Pons (tissue), 1 donor: ENCODE results near the gene KRT73.

Experiments
- DNase-seq: peaks from one replicate; pipeline ENCODE4 v3.0.0-alpha.2; 2016; ENCODE audit warnings: low spot score

Gene KRT73

DNA sequence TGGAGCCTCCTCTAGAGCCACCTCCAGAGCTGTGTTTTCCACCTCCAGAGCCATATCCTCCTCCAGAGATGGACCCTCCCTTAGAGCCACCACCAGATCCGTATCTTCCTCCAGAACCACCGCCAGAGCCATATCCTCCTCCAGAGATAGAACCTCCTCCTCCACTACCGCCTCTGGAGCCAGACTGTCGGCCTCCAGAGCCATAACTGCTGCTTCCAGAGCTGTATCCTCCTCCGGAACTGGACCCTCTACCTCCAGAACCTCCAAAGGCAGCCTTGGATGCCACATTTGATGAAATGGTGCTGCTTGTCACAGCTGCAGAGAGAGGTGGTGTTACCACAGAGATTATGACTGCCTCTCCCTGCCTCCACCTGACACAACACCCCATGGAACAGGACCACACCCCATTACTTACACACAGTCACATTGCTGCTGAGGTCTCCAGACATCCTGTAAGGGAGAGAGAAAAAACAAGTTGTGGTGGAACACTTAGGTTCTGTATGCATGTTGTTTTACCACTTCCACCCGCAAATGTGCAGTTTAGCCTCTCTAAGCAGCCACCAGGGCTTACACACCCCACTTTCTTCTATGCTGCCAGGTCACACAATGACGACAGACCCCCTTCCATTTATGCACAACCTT is 26.9 kb upstream of the KRT73 start:
- DNase-seq = no peak

- DNase-seq = no peak
These were observed 25.7 kb upstream of the KRT73 start for GRCh38 chr12:52644078-52644415.

DNA sequence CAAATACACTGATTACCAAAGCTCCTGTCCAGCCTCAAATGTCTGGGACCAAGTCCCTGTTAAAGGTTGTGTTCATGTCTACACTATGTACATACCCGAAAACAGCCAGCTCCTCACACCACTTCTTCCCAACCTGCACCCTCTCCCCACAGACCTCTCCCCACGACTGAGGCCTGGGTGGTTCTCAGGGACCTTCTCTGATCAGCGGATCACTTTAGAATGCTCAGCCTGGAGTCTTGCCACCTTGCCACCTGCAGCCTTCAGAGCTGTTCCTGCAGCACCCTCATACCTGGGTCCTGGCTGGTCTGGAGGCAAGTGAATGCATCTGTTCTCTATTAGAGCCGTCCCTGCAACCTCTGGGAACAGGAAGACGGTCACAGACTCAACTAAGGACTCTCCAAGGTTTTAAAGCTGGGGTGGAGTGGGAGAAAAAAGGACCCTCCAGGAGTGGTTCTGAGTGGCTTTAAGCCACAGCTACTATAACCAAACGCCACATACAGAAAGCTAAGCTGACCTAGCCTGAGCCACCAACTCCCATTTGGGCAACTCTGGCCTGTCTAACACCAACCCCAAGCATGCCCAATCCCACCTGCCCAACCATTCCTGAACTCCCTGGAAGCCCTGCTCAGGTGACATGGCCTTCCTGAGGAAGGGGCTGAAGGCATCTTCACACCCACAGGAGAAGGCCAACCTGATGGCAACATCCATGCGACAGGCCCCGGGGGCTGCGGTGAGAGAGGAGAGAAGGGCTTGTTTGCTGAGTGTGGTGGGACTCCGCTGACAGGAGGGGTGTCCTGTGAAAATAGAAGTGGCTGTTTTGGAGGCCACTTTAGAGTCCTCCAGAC is 25.1 kb upstream of the KRT73 start:
- no peak for DNase-seq

GRCh38 chr12:52641468-52641867 is 23.1 kb upstream of the KRT73 start:
- DNase-seq = no peak

DNA sequence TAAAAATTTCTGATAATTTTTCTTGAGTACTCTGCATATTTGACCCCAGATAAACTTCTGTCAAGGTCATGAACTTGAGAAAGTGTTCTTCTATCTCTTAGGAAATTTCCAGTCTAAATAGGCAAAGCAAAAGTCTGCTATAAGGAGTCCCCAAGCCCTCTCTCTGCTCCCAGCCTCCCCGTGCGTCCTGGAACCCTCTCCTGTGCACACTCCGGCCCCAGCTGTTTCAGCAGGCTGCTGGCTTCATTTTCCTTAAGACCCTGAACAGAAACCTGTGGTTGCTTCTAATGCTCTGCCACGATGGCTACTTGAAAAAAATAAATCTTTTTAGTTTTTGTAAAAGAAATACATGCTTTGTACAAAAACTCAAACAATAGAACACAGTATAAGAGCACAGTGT is 18.9 kb upstream of the KRT73 start:
- no peak for DNase-seq

GRCh38 chr12:52636592-52637258 is 18.4 kb upstream of the KRT73 start:
- DNase-seq = no peak

DNA sequence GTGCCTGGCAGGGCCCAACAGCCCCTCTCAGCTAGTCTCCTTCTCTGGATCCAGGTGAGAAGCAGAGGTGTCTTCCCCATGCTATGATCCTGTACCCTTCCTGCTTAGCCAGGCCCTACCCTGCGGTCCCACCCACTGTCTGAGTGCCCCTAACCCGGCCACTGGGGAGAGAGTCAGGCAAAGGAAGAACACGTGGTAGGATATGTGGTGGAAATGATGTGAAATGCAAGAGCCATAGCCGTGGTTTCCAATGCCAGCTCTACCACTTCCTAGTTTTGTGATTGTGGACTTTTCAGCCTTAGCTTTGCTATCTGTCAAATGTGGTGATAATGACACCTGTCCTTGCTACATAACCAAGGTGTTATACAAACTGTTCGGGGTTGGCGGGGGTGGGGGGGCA is 17.8 kb upstream of the KRT73 start:
- DNase-seq = no peak

DNA sequence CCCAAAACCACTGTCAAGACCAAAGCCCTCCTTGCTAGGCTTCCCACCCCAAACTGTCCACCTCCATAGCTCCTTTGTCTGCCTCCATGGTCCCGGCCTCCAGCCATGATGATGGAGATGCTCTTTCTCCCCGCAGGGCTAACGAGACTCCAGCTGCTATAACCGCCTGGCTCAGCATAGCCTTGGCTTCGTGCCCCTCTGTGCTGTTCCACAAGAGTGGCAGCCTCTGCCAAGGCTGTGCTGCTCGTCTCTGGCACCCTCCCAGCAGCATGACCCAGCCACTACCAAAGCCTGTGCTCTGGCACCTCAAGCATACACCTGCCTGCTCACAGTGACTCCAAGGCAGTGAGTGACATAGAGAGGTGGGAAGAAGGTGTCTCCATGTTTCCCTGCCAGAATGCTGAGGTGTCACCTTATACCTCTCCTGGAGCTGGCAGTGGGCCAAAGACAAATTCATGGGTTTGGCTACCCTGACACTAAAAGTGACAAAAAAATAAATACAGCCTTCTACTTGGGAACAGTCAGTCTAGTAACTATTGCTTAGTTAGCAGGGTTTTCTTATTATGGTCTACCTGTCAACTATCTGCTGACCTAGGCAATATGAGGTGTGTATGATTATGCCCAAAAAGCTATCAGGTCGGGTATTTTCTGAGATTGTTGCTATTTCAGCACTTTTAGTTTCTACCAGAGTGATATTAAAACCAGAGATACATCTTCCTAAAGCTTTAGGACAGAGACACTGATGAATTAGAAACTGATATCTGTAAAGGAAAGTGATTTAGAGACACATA is 16.1 kb upstream of the KRT73 start:
- peak; percentile 88 for DNase-seq

DNA sequence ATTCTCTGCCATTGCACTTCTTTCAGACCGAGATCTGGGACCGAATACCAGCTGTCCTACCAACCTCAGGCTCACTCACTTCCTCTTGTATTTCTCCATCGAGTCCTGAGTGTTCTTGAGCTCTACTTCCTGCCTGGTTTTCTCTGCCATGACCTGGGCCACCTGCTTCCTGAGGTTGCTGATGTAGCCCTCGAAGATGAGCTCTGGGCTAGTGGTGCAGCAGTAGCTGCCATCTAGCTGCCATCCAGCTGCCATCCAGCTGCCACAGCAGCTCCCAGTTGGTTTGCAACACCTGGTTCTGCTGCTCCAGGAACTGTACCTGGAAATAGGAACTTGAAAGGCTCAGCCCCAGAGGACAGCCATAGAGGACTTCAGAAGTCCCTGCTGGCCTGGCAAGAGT is 15.0 kb upstream of the KRT73 start:
- DNase-seq = no peak

DNA sequence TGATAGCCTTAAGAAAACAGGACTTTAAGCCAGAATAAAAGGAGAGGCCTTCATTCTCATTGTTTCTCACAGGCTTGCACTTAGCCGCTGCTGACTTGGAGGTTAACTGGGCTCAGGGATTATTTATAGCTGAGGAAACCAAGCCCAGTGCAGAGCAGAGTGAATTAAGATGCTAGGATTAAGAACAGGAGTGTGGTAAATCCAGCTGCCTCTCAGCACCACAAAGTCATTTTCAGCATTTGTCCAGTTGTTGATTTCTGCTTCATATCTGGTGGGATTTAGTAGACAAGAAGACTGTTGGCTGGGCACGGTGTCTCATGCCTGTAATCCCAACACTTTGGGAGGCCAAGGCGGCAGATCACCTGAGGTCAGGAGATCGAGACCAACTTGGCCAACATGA is 14.3 kb upstream of the KRT73 start:
- DNase-seq = no peak

DNA sequence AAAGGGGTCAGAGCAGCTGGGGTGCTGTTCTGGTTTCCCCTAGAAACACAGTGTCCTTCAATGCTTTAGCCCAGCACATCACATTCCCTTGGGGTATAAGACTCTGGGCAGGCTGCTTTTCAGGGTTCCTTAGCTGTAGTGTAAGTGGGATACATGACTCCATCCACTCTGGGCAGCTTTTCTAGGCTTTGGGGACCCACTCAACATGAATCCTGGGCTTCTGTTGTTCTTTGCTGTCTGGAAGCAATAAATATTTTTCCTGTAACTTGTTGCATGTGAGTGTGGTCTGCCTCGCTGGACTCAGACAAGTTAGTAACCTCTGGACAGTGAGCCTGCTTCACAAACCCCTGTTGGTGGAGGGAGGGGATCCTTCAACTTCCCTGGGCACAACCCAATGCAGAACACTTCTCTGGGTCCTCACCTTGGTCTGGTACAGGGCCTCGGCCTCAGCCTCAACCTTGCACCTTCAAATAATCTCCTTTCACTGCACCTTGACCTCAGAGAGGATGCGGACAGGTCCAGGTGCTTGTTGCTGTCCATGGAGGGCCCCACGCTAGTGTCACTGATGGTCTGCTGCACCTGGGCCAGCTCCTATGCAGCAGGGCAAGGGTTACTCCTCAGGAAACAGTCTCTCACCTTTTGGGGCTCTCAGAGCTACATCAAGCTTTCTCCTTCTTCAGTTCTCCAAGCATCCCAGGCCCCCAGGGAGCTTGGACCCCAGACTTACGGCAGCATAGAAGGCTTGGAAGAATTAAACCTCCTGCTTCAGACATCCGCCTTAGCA is 13.5 kb upstream of the KRT73 start:
- DNase-seq = no peak

DNA sequence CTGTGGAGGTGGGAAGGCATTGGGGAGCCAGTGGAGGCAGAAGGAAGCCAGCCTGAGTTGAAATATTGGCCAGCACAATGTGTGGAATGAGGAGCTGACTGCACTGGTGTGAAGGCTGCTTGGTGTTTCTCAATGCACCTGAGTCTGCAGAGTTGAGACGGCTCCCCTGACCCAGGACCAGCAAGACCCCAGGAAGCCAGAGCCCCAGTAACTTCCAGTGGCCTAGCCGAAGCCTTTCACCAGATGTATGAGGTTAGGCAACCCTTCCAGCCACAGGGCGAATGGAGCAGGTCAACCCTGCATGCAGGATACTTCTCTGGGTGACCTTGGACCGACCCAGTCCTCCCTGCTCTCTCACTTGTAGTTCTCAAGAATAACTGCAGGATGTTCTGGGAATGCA is 12.9 kb upstream of the KRT73 start:
- DNase-seq = no peak

DNA sequence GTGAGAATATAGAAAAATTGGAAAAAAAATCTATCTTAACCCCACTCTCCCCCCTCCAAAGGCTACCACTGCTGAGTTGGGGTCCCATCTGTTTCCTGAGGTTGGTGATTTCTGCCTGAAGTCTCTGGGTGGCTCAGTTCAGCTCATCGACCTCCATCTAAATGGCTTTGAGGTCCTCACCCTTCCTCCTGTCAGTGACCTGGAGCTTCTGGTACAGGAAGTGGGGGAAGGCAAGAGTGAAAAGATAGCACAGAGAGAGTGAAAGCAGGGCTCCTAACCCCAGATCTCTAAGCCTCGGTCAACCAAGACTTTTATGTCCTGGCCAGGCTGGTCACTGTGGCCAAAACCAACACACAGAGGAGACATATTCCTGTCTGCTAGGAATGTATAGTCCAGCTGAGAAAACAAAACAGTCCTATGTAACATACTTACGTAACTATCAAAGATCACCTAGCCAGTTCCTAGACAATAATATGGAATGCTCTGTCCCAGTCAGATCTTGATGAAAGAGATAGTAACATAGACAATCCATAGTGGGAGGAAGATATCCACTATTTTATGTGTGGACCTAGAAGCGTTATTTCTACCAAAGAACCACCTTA is 12.3 kb upstream of the KRT73 start:
- DNase-seq = no peak

DNA sequence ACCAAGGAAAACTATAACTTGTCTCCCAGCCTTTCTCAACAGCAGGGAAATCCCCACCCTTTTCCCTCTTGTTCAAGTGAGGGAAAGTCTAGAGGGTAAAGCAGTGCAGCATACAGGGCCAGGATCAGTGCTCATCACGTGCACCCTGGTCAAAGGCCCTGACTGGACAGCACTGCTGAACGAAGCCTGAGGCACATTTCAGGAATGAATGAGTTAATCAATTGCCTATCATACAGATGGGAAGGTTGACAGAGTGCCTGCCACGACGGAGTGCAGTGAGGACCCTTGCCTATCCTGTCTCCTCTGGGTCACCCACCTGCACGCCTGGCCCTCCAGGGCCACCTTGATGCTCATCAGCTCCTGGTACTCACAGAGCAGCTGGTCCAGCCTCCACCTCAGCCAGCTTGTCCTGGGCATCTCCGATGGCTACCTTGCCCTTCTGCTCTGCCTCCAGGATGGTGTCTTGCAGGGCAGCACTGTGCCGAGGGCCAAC is 11.7 kb upstream of the KRT73 start:
- DNase-seq = no peak

- DNase-seq = no peak
These were observed 11.1 kb upstream of the KRT73 start for GRCh38 chr12:52629281-52630007.

DNA sequence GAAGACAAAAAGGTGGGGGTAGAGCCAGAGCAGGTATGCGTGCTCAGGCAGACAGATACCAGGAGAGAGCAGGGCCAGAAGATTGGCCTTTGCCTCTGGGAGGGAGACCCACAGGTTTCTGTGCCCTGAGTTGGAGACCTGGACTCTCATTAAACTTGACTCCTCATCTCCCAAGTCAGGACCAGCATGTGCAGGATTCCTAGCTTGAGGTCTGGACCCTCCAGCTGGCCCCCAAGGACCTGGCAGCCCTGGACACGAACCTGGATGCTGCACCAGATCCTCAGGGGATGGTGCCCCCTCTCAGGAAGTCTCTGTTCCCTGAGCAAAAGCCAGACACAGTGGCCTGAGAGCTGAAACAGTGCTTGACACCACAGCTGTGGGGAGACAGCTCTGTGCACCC is 10.5 kb upstream of the KRT73 start:
- DNase-seq = no peak

DNA sequence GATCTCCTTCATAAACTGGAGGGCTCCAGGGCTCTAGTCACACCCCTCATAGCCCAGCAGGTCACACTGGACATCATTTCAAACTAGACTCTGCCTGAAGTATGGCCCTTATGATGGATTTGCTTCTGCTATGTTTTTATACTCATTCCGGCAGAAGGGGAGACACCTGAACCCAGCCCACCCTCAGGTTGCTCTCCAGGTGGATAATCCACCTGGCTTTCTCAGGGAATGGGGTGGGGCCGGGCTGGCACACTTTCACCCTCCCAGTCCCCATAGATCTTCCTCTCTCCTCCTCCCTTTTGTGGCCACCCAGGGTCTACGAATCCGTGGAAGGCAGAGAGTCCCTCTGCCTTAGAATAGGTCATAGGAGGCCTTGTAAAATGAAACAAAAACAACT is 9.8 kb upstream of the KRT73 start:
- no peak for DNase-seq

DNA sequence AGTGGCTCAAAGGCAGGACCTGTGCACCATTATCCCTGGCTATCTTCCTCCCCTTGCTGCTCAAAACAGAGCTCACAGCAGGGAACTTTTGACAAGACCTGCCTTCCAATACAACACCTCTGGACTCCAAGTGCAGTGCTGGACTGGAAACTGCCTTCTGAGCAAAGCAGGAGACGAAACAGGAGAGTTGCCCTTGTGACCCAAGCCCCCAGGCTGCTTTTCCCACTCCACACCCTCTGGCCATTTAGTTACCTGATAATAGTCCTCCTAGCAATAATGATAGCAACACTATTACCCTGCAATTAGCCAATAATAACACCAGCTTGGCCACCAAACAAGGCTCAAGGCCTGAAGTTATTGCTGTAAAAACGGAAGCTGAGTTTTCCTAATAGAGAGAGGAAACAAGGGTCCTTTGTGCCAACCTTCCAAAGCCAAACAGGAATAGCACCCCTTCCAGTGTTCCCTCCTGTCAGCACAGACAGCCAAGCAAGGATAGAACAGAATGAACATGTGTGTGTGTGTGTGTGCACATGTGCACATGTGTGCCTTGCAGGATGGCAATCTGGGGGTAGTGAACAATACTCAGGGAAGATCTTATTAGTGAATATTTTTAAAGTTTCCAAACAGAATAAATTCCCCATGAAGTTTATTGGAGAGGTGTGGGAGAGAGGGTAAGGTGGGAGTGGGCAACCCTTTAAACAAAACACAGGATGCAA is 9.2 kb upstream of the KRT73 start:
- no peak for DNase-seq

- no peak for DNase-seq
These were observed 4.0 kb upstream of the KRT73 start for GRCh38 chr12:52622349-52622748.

GRCh38 chr12:52618866-52619265 is 507 bp upstream of the KRT73 start:
- no peak for DNase-seq
